PC-3 (cell line): Measurements from ENCODE around the gene PHF2.

ENCODE experiments used
- CTCF ChIP-seq: fragments of 300-600 bp; sonication (generic); conservative IDR thresholded peaks from 2 replicates; pipeline ENCODE4 v1.5.1; 2017; ENCODE audit warnings: antibody characterized with exemption, low read depth, mild to moderate bottlenecking, low read length
- EZH2phosphoT487 ChIP-seq: fragments of 300-600 bp; sonication (generic); IDR thresholded peaks from 2 replicates; pipeline ENCODE4 v1.6.1; 2018; ENCODE audit warnings: mild to moderate bottlenecking, antibody characterized with exemption, low read length, borderline replicate concordance

DNA sequence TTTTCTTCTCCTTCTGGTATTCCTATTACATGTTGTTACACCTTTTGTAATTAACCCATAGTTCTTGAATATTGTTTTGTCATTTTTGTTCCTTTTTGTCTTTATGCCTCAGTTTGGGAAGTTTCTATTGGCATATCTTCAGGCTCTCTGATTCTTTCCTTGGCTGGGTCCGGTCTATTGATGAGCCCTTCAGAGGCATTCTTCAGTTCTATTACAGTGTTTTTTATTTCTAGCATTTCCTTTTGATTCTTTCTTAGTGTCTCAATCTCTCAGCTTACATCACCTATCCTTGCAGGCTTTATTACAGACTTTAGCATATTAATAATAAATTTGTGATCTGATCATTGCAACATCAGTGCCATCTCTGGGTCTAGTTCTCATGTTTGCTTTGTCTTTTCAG lies 33.8 kb downstream of the PHF2 start:
- no peak for TF ChIP-seq CTCF
- no peak for TF ChIP-seq EZH2phosphoT487
